Measurements from ENCODE around the gene DCLK2.

DNA sequence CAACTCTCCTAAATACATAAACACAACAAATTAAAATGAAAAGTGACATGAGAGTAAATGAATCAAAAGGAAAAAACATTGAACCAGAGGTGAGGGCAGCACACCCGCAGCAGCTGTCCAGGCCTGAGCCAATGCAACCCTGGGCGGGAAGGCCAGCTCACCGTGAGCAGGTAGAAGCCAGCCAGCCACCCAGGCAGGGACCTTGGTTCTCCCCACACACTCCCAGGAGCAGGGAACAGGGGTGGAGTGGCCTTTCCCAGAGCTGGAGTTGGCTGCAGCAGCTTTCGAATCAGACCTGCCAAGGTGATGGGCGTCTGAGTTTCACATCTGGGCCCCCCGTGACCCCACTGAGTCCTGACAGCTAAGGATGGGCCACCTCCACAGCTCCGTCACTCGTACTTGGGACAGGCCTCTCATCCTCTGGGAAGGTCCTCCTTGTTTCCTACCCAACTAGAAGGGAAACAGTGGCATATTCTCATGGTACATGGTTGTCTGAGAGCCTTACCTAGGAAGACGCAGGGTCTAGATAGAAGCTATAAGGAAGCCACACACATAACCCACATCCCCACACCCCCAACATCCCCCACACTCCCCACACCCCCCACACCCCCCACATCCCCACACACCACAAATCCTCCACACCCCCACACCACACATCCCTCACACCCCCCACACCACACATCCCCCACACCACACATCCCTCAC lies 172.2 kb downstream of the DCLK2 start:
- TF ChIP-seq CTCF (IDR thresholded peaks at IDR 0.05; ENCODE audit: insufficient read depth, low read length, poor library complexity, severe bottlenecking) (no peak), EZH2phosphoT487 (conservative IDR thresholded peaks at IDR 0.05; ENCODE audit: low read length) (no peak)

Measured in SU-DHL-6 (cell line).